Activated CD4-positive, alpha-beta T cell treated with anti-CD3 and anti-CD28 coated beads, Interleukin-2, amount 10 ng/mL, durations not matched to agents 24 days and 14 days (primary cell): ENCODE measurements around the gene ONECUT2. TPM values are rescaled to one million over a fixed set of nuclear protein-coding genes. Genes with fewer than 3 reads are reported as not detected.

Source experiments
- DNase-seq: peaks from one replicate; pipeline ENCODE4 v3.0.0; 2022
- H3K27ac Mint-ChIP-seq: one replicate; pipeline ENCODE4 v1.8.0; 2022; ENCODE audit warnings: mild to moderate bottlenecking, mixed read lengths
- H3K27me3 Mint-ChIP-seq: one replicate; pipeline ENCODE4 v1.8.0; 2022; ENCODE audit warnings: mixed read lengths
- H3K36me3 Mint-ChIP-seq: one replicate; pipeline ENCODE4 v1.8.0; 2022; ENCODE audit warnings: low read depth, mild to moderate bottlenecking, mixed read lengths
- H3K4me1 Mint-ChIP-seq: one replicate; pipeline ENCODE4 v1.8.0; 2021; ENCODE audit warnings: mixed read lengths
- H3K4me3 Mint-ChIP-seq: one replicate; pipeline ENCODE4 v1.8.0; 2022; ENCODE audit warnings: mild to moderate bottlenecking, moderate library complexity, mixed read lengths
- H3K9me3 Mint-ChIP-seq: one replicate; pipeline ENCODE4 v1.8.0; 2021; ENCODE audit warnings: mixed read lengths
- intact Hi-C: fragments of 100-400 bp; cut with micrococcal nuclease; formaldehyde crosslinking; loops from one replicate; pipeline ENCODE4 v1.15.1; 2023
- total RNA-seq: library from RNA; stranded (reverse); gene quantifications from 2 replicates; pipeline ENCODE4 v1.2.3, GENCODE V29; 2022

ONECUT2 gene
- total RNA-seq, 1 donor from 2014 or later = not detected

DNA sequence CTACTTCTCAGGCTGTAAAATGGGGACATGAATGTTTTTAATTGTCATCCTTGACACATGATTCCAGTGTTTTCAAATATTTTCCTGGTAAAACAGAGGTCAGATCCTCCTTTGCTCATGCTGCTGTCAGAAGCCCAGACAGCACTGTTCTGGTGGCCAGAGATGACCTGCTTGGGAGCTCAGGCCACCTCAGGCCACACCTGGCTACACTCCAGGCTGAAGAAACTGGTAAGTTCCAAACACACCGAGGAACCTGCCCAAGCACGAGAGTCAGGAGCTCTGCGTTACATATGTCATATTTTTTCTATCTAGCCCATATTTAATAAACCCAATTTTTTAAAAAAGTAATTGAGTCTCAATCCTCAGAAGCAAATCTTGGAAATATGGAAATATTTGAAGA is 103.4 kb downstream of the ONECUT2 start:
- intact Hi-C loops = no loop called here
- no peaks in the 10 kb centered on the region for H3K36me3 Mint-ChIP-seq
- peaks cover 2% of the 10 kb centered on the region for H3K27me3 Mint-ChIP-seq
- H3K4me1 Mint-ChIP-seq = no peaks in the 10 kb centered on the region
- H3K4me3 Mint-ChIP-seq = no peak overlapping the region
- H3K9me3 Mint-ChIP-seq = no peaks in the 10 kb centered on the region
- no peak for DNase-seq
- no peak overlapping the region for H3K27ac Mint-ChIP-seq

DNA sequence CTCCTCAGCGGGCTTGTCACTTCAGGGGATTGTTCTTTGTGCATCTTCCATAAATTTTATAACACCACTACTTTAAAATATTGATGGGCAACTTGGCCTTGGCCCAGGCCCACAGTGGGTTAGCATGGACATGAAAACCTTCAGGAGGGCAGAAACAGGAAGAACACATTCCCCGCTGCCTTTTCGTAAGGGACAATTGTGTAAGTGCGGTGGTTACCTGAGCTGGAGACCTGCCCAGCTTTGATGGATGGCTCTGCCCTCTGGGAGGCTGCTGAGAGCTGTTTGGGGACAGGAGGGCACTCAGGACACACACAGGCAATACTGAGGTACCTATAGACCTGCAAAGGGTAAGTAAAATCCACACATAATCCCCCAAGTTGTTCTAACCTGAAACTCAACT is 104.5 kb downstream of the ONECUT2 start:
- Mint-ChIP-seq H3K27ac (no peak overlapping the region), H3K4me1 (no peaks in the 10 kb centered on the region)

More for the DNA sequence above, 104.5 kb downstream of the ONECUT2 start:
- peaks cover 2% of the 10 kb centered on the region for H3K27me3 Mint-ChIP-seq
- DNase-seq = no peak
- no peaks in the 10 kb centered on the region for H3K9me3 Mint-ChIP-seq
- intact Hi-C loops = no loop called here
- H3K4me3 Mint-ChIP-seq = no peak overlapping the region
- no peaks in the 10 kb centered on the region for H3K36me3 Mint-ChIP-seq

Other genes starting within 250 kb of the ONECUT2 start
- not detected in 2 replicates for gene ST8SIA3, start 82.8 kb upstream of the ONECUT2 start, total RNA-seq
- gene FECH, start 151.3 kb downstream of the ONECUT2 start, total RNA-seq = 22.4 and 25.1 TPM in 2 replicates
- 125 and 129 TPM in 2 replicates for gene NARS1, start 186.5 kb downstream of the ONECUT2 start, total RNA-seq